Myometrial cell (primary cell): ENCODE data around the gene BMP4. TPM values are rescaled to one million over a fixed set of nuclear protein-coding genes. Genes with fewer than 3 reads are reported as not detected.

Experiments
- total RNA-seq: library from RNA; depleted of rRNA; stranded (reverse); fragments of >200 nt; gene quantifications from 2 replicates; pipeline ENCODE4 v1.2.3, GENCODE V29; 2015

Gene BMP4
- 3.7 and 12.2 TPM in 2 replicates for total RNA-seq

DNA sequence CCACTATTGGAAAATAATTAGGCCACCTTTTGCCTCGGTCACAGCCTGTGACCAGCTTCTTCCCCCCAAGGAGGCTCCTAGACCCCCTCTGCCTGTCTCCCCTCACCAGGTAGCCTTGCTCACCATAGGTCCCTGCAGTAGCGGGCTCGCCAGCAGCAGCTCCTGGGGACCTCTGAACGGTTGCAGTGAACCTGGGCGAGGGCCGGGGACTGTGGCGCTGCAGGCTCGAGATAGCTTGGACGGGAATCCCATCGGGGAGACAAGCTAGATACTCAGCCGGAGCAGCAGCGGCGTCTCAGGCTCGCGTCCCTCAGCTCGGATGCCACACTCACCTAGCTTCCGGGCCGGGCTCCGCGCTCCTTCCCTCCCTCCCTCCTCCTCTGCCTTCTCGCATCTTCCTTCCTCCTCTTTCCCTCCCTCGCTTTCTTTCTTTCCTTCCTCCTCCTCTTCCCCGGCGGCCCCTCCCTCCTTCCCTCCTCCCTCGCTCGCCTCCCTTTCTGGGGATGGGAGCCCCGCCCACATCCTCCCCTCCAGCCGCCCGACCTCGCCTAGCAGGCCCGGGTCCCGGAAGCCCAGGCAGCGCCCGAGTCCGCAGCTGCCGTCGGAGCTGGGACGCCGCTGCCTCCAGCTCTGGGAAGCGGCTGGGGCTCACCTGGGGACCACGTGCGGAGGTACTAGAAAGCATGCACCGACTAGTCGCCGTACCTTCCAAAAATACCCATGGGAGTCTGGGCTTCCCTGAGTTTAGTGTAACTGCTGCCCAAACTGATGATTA, at the start of gene BMP4:
Gene BMP4 (minus strand): TSS at position 399 of the 775 bp plus-strand sequence. CDS start 4,603 bp downstream, outside the sequence.

